ENCODE data around the gene C10orf105.

The C10orf105 gene

GRCh38 chr10:71715860-71716259 lies 3.7 kb downstream of the C10orf105 start:
- no peak for DNase-seq

- DNase-seq = no peak
Observed at GRCh38 chr10:71715026-71715425, 4.6 kb downstream of the C10orf105 start.

DNA sequence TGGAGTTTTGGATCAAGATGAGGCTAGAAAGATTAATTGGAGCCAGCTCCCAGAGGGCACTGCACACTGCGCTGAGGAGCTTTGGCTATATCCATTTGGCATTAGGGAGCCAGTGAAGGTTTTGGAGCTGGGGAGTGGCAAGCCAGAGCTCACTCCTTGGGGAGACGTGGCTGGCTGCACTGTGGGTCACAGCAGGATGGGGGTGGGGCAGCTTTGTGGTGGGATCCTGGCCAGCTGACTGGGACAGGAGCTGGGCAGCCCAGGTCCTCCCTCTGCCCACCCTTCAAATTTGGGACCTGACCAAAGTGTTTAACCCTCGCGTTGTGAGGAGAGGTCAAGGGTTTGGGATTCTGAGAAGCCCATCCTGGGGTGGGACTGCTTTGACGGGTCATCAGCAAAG lies 5.0 kb downstream of the C10orf105 start:
- no peak for DNase-seq

GRCh38 chr10:71714031-71714410 lies 5.6 kb downstream of the C10orf105 start:
- DNase-seq = no peak

- DNase-seq = no peak
Observed at GRCh38 chr10:71713135-71714030, 6.2 kb downstream of the C10orf105 start.

- no peak for DNase-seq
Observed at GRCh38 chr10:71712572-71713134, 6.9 kb downstream of the C10orf105 start.

DNA sequence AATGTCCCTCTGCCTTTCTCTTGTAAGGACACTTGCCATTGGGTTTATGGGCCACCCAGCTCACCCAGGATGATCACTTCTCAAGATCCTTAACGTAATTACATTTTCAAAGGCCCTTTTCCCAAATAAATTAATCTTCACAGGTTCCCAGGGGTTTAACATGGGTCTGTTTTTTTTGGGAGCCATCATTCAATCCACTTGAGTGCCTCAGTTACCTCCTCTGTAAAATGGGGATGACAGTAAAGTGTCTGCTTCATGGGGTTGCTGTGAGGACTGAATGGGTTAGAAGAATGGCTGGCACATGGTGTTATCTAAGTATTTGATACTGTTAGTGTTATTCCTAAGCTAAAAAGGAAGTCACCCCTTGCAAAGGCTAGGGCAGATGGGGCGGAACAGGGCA lies 7.4 kb downstream of the C10orf105 start:
- no peak for DNase-seq

- no peak for DNase-seq
Observed at GRCh38 chr10:71711052-71711623, 8.4 kb downstream of the C10orf105 start.

DNA sequence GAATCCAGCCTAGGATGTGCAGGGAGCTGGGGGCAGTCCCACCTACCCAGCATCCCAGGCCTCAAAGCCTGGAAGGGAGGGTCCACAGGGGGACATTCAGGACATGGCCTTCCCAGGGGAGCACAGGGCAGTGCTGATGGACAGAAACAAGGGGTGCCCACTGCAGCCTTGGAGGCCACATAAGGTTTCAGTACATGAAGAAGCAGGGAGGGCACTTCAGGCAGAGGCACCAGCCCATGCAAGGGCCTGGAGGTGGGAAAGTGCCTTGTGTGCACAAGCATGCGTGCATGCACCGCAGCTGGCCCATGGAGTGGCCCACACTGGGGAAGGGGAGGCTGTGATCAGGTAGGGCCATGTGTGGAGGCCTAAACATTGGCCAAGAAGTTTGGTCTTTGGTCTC lies 9.1 kb downstream of the C10orf105 start:
- no peak for DNase-seq

- no peak for DNase-seq
Observed at GRCh38 chr10:71708897-71709882, 10.4 kb downstream of the C10orf105 start.

GRCh38 chr10:71708301-71708703 lies 11.3 kb downstream of the C10orf105 start:
- no peak for DNase-seq

DNA sequence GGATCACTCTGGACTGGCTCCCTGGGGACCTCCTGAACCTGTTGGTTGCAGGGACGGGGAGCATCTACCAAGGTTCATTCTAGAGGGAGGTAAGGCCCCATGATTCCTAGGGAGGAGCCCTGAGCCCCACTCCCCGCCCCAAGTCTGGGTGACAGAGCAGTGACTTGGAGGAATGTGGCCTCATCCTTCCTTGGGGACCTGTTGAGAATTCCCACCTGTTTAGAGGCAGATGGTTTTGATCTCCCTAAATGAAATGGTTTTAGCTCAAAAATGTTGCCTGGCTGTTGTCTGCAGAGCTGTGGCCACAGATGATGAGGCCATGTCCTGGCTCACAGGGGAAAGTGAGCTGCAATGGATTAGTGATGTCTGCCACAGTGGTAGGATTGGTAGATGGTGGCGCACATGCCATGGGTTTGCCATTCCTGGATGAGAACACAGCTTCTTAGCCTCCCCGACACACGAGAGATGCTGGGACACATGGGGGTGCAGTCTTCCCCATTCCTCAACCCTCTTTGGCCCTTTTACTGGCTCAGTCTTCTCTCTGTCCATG lies 12.3 kb downstream of the C10orf105 start:
- DNase-seq = no peak

DNA sequence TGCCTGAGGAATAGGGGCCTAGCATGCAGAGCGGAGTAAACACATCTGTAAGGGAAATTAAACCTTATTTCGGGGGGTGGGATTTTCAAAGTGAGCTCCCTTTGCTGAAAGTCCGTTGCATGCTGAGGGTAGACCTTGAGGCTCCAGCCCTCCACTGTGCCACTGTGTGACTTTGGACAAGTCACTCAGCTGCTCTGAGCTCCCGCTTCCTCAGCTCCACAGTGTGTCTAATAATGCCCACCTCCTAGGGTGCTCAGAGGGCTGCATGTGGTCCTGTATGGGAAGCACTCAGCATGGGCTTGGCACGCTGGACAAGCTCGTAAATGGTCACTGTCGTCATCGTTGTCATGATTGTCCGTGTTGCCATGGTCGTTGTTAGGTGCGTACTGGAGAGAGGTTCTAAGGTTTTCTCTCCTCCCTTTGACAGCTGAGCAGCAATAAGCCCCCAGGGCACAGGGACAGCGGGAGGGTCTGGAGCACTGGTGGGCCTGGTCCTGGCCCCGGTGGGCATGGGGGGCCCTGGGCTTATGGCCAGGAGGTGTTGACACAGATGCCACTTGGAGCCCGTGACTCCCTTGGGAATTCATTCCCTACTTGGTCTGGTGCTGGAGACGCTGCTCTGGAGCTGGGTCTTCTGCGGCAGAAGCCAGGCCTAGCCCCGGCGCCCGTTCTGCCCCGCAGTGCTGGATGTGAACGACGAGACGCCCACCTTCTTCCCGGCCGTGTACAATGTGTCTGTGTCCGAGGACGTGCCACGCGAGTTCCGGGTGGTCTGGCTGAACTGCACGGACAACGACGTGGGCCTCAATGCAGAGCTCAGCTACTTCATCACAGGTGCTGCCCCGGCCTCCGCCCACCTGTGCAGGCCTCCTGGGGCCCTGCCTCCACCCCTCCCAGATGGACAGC lies 13.1 kb downstream of the C10orf105 start:
- DNase-seq = no peak

GRCh38 chr10:71705582-71705981 lies 14.0 kb downstream of the C10orf105 start:
- no peak for DNase-seq

DNA sequence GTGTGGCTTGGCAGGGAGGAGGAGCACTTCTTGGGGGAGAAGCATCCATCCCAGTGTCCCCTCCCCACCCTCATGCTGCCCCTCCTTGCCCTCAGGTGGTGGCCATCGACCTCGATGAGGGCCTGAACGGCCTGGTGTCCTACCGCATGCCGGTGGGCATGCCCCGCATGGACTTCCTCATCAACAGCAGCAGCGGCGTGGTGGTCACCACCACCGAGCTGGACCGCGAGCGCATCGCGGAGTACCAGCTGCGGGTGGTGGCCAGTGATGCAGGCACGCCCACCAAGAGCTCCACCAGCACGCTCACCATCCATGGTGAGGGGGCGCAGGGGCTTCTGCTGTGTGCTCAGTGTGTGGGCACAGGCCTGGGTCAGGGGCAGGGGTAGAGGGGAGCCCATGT lies 14.8 kb downstream of the C10orf105 start:
- no peak for DNase-seq

DNA sequence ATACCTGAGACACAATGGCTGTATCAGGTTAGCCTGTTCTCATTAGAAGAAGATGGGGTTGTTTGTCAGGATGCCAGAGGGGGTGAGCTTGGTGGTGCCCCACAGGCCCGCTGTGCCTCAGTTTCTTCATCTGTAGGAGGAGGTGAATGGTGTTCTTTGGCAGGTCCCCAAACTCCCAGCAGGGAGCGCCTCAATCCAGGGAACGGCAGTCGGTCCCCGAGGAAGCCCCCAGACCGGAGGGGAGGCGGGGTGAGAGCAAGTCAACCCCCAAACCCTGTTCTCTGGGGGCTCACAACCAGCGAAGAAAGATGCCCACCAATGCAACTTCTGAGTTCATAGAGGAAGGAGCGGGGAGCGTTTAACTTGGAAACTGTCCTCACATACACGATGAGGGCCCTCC lies 16.0 kb downstream of the C10orf105 start:
- DNase-seq = no peak

- no peak for DNase-seq
Observed at GRCh38 chr10:71701496-71702132, 18.0 kb downstream of the C10orf105 start.

DNA sequence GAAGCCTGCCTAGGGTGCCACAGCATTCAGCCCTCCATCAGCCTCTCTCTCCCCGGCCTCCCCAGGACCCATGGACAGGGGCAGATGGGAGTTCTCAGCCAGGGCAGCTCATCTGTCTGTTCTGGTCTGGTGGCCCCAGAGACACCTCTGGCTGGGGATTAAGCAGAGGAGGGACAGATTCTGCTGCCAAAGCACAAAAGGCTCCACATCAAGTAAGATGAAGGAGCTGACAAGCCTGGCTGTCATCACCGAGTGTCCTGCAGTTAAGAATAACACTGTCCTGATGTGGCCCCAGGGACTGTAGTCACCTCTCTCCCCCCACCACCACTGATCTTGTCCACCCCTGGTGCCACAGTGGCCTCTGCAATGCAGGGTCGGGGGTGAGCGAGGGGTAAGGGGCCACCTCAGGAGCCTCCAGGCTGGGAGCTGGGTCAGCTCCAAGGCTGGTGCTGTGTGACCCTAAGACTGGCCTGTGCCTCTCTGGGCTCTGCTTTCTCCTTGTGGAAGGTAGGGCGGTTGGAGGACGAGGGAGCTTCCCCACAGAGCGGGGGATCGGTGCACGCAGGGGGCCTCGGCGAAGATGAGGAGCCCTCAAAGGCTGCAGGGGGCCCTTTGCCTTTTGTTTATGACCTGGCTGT lies 18.7 kb downstream of the C10orf105 start:
- DNase-seq = no peak

DNA sequence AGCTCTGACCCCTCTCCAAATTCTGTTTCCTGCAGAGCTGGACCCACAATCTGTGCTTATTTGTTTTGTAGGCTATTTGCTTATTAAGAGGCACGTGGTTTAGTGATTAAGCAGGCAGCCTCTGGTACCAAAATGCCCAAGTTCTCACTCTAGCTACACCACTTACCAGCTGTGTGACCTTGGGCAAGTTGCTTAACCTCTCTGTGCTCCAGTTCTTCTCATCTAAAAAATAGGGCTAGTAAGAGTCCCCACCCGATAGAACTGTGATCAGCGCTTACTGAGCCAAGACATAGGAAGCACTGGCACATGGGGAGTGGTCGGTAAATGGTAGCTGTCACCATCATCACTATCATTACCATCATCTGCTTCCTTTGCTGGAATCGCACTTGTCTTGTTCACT lies 20.8 kb downstream of the C10orf105 start:
- no peak for DNase-seq

DNA sequence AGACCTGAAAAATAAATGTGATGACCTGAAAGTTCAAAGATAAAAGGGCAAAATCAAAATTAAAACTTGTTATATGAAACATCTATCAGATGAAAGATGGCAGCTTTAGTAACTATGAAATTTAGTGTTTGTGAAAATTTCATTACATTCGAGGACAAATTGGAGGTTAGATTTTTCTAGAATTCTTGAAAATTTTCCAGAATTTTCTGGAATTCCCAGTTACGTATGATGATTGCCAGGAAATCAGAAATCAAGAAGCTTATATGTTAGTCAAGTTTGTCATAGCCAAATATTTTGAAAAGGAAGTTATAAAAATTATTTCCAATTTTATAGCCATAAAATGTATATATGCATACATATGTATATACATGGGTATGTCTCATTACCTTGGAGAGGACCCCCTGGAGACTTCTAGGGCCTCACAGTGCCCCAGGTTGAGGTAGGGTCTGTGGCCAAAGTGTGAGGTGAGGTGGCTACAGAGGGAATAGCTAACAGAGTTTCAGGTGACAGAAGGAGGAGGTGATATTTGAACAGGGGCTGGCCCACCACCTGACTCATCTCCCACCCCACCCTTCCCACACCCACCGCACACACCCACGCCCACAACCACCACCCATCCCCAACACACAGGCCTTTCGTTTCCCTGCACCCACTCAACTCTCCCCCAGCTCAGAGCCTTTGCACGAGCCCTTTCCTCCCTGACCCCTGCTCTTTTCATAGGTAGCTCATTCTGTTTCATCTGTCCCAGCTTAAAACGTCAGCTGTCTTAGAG lies 21.5 kb downstream of the C10orf105 start:
- no peak for DNase-seq

Data from DMS79 (cell line).